HG03571 (cell line): ENCODE results near the gene KLC4.
"Not testable (repeated sequence)": the region's sequence is repeated elsewhere in the genome, so short reads cannot be mapped to it uniquely, and the experiment has no call there.

Experiments
- ATAC-seq: cut with Tn5 transposase; IDR thresholded peaks from one replicate; pipeline ENCODE4 v1.9.1; 2021; ENCODE audit not compliant: unreplicated experiment

Gene KLC4

DNA sequence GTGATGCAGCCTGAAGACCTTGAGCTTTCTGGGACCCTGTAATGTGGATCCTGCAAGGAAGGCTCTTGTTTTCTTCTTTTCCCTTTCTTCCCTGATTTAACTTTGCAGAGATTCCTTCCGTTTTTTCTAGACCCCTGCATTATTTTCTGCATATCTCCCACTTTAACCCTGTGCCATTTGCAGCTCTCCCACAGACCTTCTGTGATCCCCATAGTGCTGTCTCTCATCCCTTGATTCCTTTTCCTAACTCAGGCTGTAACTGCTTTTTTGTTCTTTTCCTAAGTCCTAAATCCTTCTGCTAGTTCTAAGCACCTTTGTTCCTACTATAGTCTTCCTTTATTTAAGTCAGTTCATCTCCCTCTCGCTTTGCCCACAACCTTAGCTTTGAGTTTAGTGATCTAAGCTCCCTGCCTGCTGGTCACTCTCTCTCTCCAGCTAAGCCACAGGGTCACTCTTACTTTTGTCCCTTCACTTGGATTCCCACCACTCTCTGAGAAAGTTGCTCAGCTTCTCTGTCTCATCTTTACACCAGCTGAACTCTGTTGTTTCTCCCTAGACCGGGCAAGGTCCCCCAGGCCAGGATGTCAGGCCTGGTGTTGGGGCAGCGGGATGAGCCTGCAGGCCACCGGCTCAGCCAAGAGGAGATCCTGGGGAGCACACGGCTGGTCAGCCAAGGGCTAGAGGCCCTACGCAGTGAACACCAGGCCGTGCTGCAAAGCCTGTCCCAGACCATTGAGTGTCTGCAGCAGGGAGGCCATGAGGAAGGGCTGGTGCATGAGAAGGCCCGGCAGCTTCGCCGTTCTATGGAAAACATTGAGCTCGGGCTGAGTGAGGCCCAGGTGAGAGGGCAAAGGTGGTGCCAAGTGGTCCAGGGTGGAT, 1.6 kb downstream of the KLC4 start:
- ATAC-seq, result no peak

DNA sequence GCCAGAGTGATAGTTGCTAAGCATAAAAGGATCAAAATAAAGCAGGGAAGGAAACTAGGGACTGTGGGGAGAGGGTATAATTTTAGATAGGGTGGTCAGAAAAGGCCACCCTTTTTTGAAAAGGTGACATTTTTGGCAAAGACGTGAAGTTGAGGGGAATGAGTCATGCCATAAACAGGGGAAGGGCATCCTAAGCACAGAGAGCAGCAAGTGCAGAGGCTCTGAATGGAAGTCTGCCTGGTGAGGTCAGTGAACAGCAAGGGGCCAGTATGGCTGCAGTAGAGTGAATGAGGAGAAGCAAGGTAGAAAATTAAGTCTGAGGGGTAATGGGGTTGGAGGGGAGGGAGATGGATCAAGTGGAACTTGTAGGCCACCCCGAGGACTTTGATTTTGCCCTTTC, 2.4 kb downstream of the KLC4 start:
- no peak for ATAC-seq

DNA sequence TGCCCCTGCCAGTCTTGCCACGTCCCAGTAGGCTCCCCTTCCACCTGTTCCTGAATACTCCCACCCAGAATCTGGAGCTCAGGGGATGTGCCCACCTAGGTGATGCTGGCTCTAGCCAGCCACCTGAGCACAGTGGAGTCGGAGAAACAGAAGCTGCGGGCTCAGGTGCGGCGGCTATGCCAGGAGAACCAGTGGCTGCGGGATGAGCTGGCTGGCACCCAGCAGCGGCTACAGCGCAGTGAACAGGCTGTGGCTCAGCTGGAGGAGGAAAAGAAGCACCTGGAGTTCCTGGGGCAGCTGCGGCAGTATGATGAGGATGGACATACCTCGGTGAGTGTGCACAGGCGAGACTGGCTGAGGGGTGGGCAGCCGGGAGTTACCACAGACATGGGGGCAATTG, 3.4 kb downstream of the KLC4 start:
- ATAC-seq, result no peak

GRCh38 chr6:43070028-43070632, 10.7 kb downstream of the KLC4 start:
- ATAC-seq, result no peak

- ATAC-seq, result no peak
Measured at GRCh38 chr6:43074847-43075669, 15.6 kb downstream of the KLC4 start.

- no peak for ATAC-seq
Measured at GRCh38 chr6:43075670-43076463, 16.4 kb downstream of the KLC4 start, which contains the start of gene PTK7. Gene PTK7 (plus strand): TSS chr6:43076314. CDS start chr6:43076489, 175 bp downstream.

- ATAC-seq, result no peak
Measured at GRCh38 chr6:43076464-43077332, 17.3 kb downstream of the KLC4 start.

DNA sequence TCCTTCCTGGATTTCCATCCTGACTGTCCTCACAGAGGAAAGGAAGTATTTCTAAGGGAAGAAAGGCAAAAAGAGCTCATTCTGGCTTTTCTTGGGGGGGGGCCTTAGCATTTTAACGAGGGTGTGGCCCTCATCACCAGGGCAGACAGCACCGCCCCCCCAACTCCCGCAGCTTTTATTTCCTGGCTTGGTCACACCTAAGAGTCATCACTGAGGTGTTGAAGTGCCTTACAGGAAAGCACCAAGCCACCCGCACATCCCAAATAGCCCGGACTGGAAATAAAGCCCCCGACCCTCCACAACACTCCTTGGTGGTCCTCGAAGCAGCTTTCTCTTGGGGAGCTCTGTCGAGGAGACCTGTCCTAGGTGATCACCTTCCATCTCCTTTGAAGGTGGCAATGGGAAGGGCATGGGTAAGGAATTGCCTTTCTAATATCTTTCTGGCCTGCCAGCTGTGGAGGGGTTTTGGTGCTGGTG, 17.9 kb downstream of the KLC4 start:
- ATAC-seq, result no peak

GRCh38 chr6:43077981-43078511, 18.6 kb downstream of the KLC4 start:
- ATAC-seq, result no peak

DNA sequence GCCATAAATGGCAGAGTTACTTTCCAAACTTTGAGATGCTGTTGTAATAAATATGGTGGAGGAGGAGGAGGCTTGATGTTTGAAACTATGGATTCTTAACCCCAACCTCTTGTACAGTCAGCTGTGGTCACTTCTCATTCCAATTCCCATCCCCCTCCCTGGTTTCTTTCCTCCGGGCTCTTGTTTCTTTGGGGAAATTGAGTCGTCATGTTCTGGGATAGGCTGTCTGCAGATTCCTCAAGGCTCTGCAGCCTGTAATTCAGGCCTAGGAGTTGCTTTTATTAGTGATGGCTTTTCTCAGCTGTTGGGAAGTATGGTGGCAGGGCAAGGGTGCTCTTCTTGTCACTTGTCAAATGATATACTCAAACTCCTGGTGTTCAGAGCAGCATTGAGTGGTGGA, 19.3 kb downstream of the KLC4 start:
- ATAC-seq, result no peak

GRCh38 chr6:43081043-43081442, 21.6 kb downstream of the KLC4 start:
- no peak for ATAC-seq

DNA sequence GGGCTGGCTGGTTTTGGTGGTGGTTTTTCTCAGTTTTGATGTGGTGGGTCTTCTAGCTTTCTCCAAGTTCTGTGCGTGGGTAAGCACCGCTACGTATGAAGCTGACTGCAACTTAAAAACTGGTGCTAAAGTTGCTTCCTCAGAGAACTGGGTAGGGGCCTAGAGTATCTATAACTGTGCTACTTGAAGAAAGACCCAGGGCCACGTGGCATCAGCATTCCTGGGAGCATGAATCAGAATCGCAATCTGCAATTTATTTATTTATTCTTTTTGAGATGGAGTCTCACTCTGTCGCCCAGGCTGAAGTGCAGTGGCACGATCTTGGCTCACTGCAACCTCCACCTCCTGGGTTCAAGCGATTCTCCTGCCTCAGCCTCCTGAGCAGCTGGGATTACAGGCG, 22.5 kb downstream of the KLC4 start:
- not testable (repeated sequence) for ATAC-seq

- ATAC-seq, result no peak
Measured at GRCh38 chr6:43082806-43083655, 23.6 kb downstream of the KLC4 start.

DNA sequence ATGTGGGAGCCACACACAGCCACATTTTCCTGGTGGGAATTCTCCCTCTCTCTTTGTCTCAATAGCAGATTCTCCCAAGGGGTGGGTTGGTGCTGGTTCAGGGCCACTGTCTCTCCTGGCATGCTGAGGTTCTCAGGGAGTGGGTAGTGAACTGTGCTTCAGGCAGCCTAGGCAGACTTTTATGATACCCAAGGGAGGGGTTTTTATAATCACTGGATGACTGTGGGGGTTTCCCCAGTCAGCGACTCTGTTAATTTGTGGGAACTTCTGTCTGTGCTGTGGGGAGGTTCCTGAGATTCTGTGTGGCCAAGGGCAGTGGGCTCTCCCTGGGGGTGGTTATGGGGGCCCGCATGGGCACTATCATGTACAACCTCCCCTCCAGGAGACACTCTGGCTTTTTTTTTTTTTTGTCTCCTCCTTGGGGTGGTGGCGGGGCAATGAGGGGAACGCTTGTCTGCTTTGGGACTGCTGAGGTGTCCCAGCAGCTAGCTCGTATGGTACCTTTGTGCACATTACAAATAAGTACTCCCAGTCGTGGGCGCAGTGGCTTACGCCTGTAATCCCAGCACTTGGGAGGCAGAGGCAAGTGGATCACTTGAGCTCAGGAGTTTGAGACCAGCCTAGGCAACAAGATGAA, 26.7 kb downstream of the KLC4 start:
- ATAC-seq, result no peak

GRCh38 chr6:43088654-43089056, 29.2 kb downstream of the KLC4 start:
- ATAC-seq, result no peak

DNA sequence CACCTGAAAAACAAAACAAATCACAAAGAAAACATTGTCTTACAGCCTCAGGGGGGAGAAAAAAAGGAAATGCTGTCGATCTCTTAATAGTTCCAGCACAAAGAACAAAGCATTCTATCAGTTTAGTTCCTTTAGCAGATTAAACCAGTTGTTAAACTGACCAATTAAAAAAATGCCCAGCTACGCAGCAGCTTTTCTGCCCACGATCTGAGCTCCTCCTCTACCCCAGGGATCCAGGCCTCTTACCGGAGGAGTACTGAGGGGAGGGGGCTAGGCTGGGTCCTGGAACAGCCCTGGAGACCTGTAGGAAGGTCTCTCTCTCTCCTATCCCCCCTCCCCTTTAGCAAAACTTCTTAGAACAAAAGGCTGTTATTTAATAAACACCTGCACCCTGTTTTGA, 30.0 kb downstream of the KLC4 start:
- ATAC-seq, result no peak

GRCh38 chr6:43089874-43090558, 30.6 kb downstream of the KLC4 start:
- ATAC-seq, result no peak
